ENCODE results near the gene ABCB11.
A peak's percentile ranks its signal among the peaks of the same experiment; 100 is the strongest.

ABCB11 gene

GRCh38 chr2:169002161-169002738 is 28.9 kb downstream of the ABCB11 start:
- Histone ChIP-seq H3K27ac (ENCODE audit: low read depth, low read length) (no peak overlapping the region), H3K4me3 (ENCODE audit: low read depth, low read length) (no peak overlapping the region), H4K91ac (ENCODE audit: low read depth, low read length) (no peak overlapping the region), H4K12ac (ENCODE audit: low read depth, low read length) (no peak overlapping the region), H3K36me3 (ENCODE audit: control insufficient read depth in 1 of 2, insufficient read depth in 2 of 2, low read length in 2 of 2) (no peaks in the 10 kb centered on the region), H3K79me2 (ENCODE audit: control insufficient read depth, insufficient read depth, low read length, poor library complexity) (no peaks in the 10 kb centered on the region), H2BK120ac (ENCODE audit: insufficient read depth, low read length, poor library complexity) (no peak overlapping the region), H3K4me2 (ENCODE audit: low read length) (no peak overlapping the region), H2AK5ac (ENCODE audit: low read length) (no peak overlapping the region), H2AFZ (ENCODE audit: insufficient read depth, low read length, poor library complexity) (no peak overlapping the region), H2BK12ac (ENCODE audit: low read length) (no peak overlapping the region), H3K79me1 (ENCODE audit: low read length) (no peaks in the 10 kb centered on the region), H4K8ac (ENCODE audit: low read depth, low read length) (no peak overlapping the region), H3K4ac (ENCODE audit: low read depth, low read length) (no peak overlapping the region), H3K14ac (ENCODE audit: low read length) (no peak overlapping the region), H3K4me1 (ENCODE audit: control insufficient read depth in 1 of 2, insufficient read depth in 2 of 2, low read length in 2 of 2) (peaks cover 0 to 2% of the 10 kb centered on the region in 2 experiments), H3K9ac (ENCODE audit: low read length) (no peak overlapping the region), H3K27me3 (ENCODE audit: insufficient read depth, low read length) (no peaks in the 10 kb centered on the region), H3K23ac (ENCODE audit: low read length) (no peak overlapping the region), H2BK5ac (ENCODE audit: low read depth, low read length, poor library complexity) (no peak overlapping the region), H3K18ac (ENCODE audit: low read length) (no peak overlapping the region), H3K9me3 (ENCODE audit: insufficient read depth, low read depth, low read length) (peaks cover 2% of the 10 kb centered on the region)
- DNase-seq = no peak
- WGBS (ENCODE audit: extremely low coverage, insufficient coverage, insufficient read length) = no CpG with 5 or more reads among the region's 3 CpGs

GRCh38 chr2:169001116-169001815 is 29.9 kb downstream of the ABCB11 start:
- no peak overlapping the region for H3K4me3 ChIP-seq (ENCODE audit: low read depth, low read length)
- no peak overlapping the region for H3K9ac ChIP-seq (ENCODE audit: low read length)
- 100% methylated on average over 1 of the region's 5 CpGs for WGBS (ENCODE audit: extremely low coverage, insufficient coverage, insufficient read length)
- no peak overlapping the region for H3K4me2 ChIP-seq (ENCODE audit: low read length)
- no peak overlapping the region for H2BK120ac ChIP-seq (ENCODE audit: insufficient read depth, low read length, poor library complexity)
- H4K91ac ChIP-seq (ENCODE audit: low read depth, low read length) = no peak overlapping the region
- no peak overlapping the region for H2AK5ac ChIP-seq (ENCODE audit: low read length)
- no peak overlapping the region for H3K4ac ChIP-seq (ENCODE audit: low read depth, low read length)
- no peak overlapping the region for H4K8ac ChIP-seq (ENCODE audit: low read depth, low read length)
- peaks cover 0 to 2% of the 10 kb centered on the region in 2 experiments for H3K4me1 ChIP-seq (ENCODE audit: control insufficient read depth in 1 of 2, insufficient read depth in 2 of 2, low read length in 2 of 2)
- H3K79me2 ChIP-seq (ENCODE audit: control insufficient read depth, insufficient read depth, low read length, poor library complexity) = no peaks in the 10 kb centered on the region
- no peak overlapping the region for H3K23ac ChIP-seq (ENCODE audit: low read length)
- no peak overlapping the region for H2BK12ac ChIP-seq (ENCODE audit: low read length)
- H3K79me1 ChIP-seq (ENCODE audit: low read length) = no peaks in the 10 kb centered on the region
- H2BK5ac ChIP-seq (ENCODE audit: low read depth, low read length, poor library complexity) = no peak overlapping the region
- H3K27ac ChIP-seq (ENCODE audit: low read depth, low read length) = no peak overlapping the region
- no peaks in the 10 kb centered on the region for H3K27me3 ChIP-seq (ENCODE audit: insufficient read depth, low read length)
- no peaks in the 10 kb centered on the region for H3K36me3 ChIP-seq (ENCODE audit: control insufficient read depth in 1 of 2, insufficient read depth in 2 of 2, low read length in 2 of 2)
- no peak overlapping the region for H4K12ac ChIP-seq (ENCODE audit: low read depth, low read length)
- no peak overlapping the region for H3K18ac ChIP-seq (ENCODE audit: low read length)
- H3K9me3 ChIP-seq (ENCODE audit: insufficient read depth, low read depth, low read length) = peaks cover 2% of the 10 kb centered on the region
- H2AFZ ChIP-seq (ENCODE audit: insufficient read depth, low read length, poor library complexity) = no peak overlapping the region
- H3K14ac ChIP-seq (ENCODE audit: low read length) = no peak overlapping the region
- peak in 1 of 2 donors; percentile 23 for DNase-seq

- no peaks in the 10 kb centered on the region for H3K79me2 ChIP-seq (ENCODE audit: control insufficient read depth, insufficient read depth, low read length, poor library complexity)
- no peak overlapping the region for H2AK5ac ChIP-seq (ENCODE audit: low read length)
- no peak overlapping the region for H2AFZ ChIP-seq (ENCODE audit: insufficient read depth, low read length, poor library complexity)
- no peak overlapping the region for H3K23ac ChIP-seq (ENCODE audit: low read length)
- no peak overlapping the region for H2BK120ac ChIP-seq (ENCODE audit: insufficient read depth, low read length, poor library complexity)
- no peak overlapping the region for H3K4ac ChIP-seq (ENCODE audit: low read depth, low read length)
- H3K4me3 ChIP-seq (ENCODE audit: low read depth, low read length) = no peak overlapping the region
- no peak overlapping the region for H2BK5ac ChIP-seq (ENCODE audit: low read depth, low read length, poor library complexity)
- H4K12ac ChIP-seq (ENCODE audit: low read depth, low read length) = no peak overlapping the region
- no CpG with 5 or more reads among the region's 1 CpG for WGBS (ENCODE audit: extremely low coverage, insufficient coverage, insufficient read length)
- no peak overlapping the region for H3K27ac ChIP-seq (ENCODE audit: low read depth, low read length)
- no peaks in the 10 kb centered on the region for H3K27me3 ChIP-seq (ENCODE audit: insufficient read depth, low read length)
- no peak overlapping the region for H2BK12ac ChIP-seq (ENCODE audit: low read length)
- H4K8ac ChIP-seq (ENCODE audit: low read depth, low read length) = no peak overlapping the region
- H3K36me3 ChIP-seq (ENCODE audit: control insufficient read depth in 1 of 2, insufficient read depth in 2 of 2, low read length in 2 of 2) = no peaks in the 10 kb centered on the region
- no peak overlapping the region for H4K91ac ChIP-seq (ENCODE audit: low read depth, low read length)
- no peak overlapping the region for H3K14ac ChIP-seq (ENCODE audit: low read length)
- no peak overlapping the region for H3K4me2 ChIP-seq (ENCODE audit: low read length)
- H3K18ac ChIP-seq (ENCODE audit: low read length) = no peak overlapping the region
- H3K4me1 ChIP-seq (ENCODE audit: control insufficient read depth in 1 of 2, insufficient read depth in 2 of 2, low read length in 2 of 2) = peaks cover 0 to under 1% of the 10 kb centered on the region in 2 experiments
- no peaks in the 10 kb centered on the region for H3K79me1 ChIP-seq (ENCODE audit: low read length)
- peaks cover under 1% of the 10 kb centered on the region for H3K9me3 ChIP-seq (ENCODE audit: insufficient read depth, low read depth, low read length)
- H3K9ac ChIP-seq (ENCODE audit: low read length) = no peak overlapping the region
- peak in 1 of 2 donors; percentile 27 for DNase-seq
Observed at GRCh38 chr2:168999668-169000213, 31.4 kb downstream of the ABCB11 start.

- no CpG with 5 or more reads among the region's 4 CpGs for WGBS (ENCODE audit: extremely low coverage, insufficient coverage, insufficient read length)
- Histone ChIP-seq H2AK5ac (ENCODE audit: low read length) (no peak overlapping the region), H3K4me3 (ENCODE audit: low read depth, low read length) (no peak overlapping the region), H3K18ac (ENCODE audit: low read length) (no peak overlapping the region), H3K9me3 (ENCODE audit: insufficient read depth, low read depth, low read length) (no peaks in the 10 kb centered on the region), H3K27ac (ENCODE audit: low read depth, low read length) (no peak overlapping the region), H3K4me1 (ENCODE audit: control insufficient read depth in 1 of 2, insufficient read depth in 2 of 2, low read length in 2 of 2) (no peaks in the 10 kb centered on the region), H3K27me3 (ENCODE audit: insufficient read depth, low read length) (no peaks in the 10 kb centered on the region), H2BK5ac (ENCODE audit: low read depth, low read length, poor library complexity) (no peak overlapping the region), H2BK12ac (ENCODE audit: low read length) (no peak overlapping the region), H3K4ac (ENCODE audit: low read depth, low read length) (no peak overlapping the region), H4K8ac (ENCODE audit: low read depth, low read length) (no peak overlapping the region), H4K12ac (ENCODE audit: low read depth, low read length) (no peak overlapping the region), H3K14ac (ENCODE audit: low read length) (no peak overlapping the region), H3K23ac (ENCODE audit: low read length) (no peak overlapping the region), H2BK120ac (ENCODE audit: insufficient read depth, low read length, poor library complexity) (no peak overlapping the region), H3K79me1 (ENCODE audit: low read length) (no peaks in the 10 kb centered on the region), H3K4me2 (ENCODE audit: low read length) (no peak overlapping the region), H3K36me3 (ENCODE audit: control insufficient read depth in 1 of 2, insufficient read depth in 2 of 2, low read length in 2 of 2) (no peaks in the 10 kb centered on the region), H3K79me2 (ENCODE audit: control insufficient read depth, insufficient read depth, low read length, poor library complexity) (no peaks in the 10 kb centered on the region), H4K91ac (ENCODE audit: low read depth, low read length) (no peak overlapping the region), H2AFZ (ENCODE audit: insufficient read depth, low read length, poor library complexity) (no peak overlapping the region), H3K9ac (ENCODE audit: low read length) (no peak overlapping the region)
- DNase-seq = no peak
Observed at GRCh38 chr2:168998609-168999211, 32.4 kb downstream of the ABCB11 start.
